ENCODE data around the gene CEP104. TPM values are rescaled to one million over a fixed set of nuclear protein-coding genes. Genes with fewer than 3 reads are reported as not detected.

The CEP104 gene
- total and polyA plus RNA-seq, 4 donors, result 7.5 to 23.2 (median 12.0) TPM

DNA sequence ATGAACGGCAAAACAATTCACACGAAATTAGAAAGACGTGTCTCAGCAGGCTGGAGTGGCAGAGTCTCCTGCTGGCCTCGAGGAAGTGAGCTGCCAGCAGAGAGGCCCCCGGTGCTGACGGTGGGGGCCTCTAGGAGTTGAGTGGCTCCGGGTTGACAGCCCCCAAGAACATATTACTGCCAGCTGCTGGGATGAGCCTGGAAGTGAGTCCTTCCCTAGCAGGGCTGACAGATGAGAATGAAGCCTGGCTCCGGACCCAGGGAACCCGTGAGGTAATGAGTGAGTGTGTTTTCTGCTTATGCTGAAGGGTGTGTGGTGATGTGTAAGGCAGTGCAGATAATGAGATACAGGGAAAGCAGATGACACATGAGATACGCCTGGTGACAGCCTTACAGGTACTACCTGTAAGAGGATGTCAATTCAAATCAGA, 37.2 kb downstream of the CEP104 start:
- no peaks in the 10 kb centered on the region for H3K4me1 ChIP-seq (ENCODE audit: control insufficient read depth in 4 of 4, insufficient read depth in 4 of 4, low read length in 3 of 4)
- no peaks in the 10 kb centered on the region for H3K27me3 ChIP-seq (ENCODE audit: control insufficient read depth in 4 of 4, insufficient read depth in 4 of 4, low read length in 3 of 4)
- WGBS, result 86% methylated on average over 10 of the region's 10 CpGs
- H3K9ac ChIP-seq (ENCODE audit: low read depth in 1 of 2, low read length in 2 of 2), result no peak overlapping the region
- no peak for DNase-seq (ENCODE audit: low spot score)
- no peaks in the 10 kb centered on the region for H3K9me3 ChIP-seq (ENCODE audit: control insufficient read depth in 4 of 4, low read length in 3 of 4)
- peaks cover 1 to 65% (median 22%) of the 10 kb centered on the region in 4 donors for H3K36me3 ChIP-seq (ENCODE audit: control insufficient read depth in 4 of 4, insufficient read depth in 3 of 4, low read depth in 1 of 4, low read length in 3 of 4)
- no peak overlapping the region for H3K4me3 ChIP-seq (ENCODE audit: low read depth in 1 of 3, low read length in 3 of 3)
- no peak overlapping the region for H3K27ac ChIP-seq (ENCODE audit: low read depth in 1 of 2, low read length in 2 of 2)
- TF ChIP-seq, protein P1, sequence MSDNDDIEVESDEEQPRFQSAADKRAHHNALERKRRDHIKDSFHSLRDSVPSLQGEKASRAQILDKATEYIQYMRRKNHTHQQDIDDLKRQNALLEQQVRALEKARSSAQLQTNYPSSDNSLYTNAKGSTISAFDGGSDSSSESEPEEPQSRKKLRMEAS (IDR thresholded peaks at IDR 0.05), result no peak
- TF ChIP-seq JUND (IDR thresholded peaks at IDR 0.05) (no peak), HNF4G (IDR thresholded peaks at IDR 0.05) (no peak), TAF1 (conservative IDR thresholded peaks at IDR 0.05) (no peak), SP1 (IDR thresholded peaks at IDR 0.05) (no peak)
- TF ChIP-seq, protein P2, sequence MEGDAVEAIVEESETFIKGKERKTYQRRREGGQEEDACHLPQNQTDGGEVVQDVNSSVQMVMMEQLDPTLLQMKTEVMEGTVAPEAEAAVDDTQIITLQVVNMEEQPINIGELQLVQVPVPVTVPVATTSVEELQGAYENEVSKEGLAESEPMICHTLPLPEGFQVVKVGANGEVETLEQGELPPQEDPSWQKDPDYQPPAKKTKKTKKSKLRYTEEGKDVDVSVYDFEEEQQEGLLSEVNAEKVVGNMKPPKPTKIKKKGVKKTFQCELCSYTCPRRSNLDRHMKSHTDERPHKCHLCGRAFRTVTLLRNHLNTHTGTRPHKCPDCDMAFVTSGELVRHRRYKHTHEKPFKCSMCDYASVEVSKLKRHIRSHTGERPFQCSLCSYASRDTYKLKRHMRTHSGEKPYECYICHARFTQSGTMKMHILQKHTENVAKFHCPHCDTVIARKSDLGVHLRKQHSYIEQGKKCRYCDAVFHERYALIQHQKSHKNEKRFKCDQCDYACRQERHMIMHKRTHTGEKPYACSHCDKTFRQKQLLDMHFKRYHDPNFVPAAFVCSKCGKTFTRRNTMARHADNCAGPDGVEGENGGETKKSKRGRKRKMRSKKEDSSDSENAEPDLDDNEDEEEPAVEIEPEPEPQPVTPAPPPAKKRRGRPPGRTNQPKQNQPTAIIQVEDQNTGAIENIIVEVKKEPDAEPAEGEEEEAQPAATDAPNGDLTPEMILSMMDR (IDR thresholded peaks at IDR 0.05; ENCODE audit: low read depth, low read length, missing input control), result no peak
- TF ChIP-seq, protein P3, sequence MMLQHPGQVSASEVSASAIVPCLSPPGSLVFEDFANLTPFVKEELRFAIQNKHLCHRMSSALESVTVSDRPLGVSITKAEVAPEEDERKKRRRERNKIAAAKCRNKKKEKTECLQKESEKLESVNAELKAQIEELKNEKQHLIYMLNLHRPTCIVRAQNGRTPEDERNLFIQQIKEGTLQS (IDR thresholded peaks at IDR 0.05), result no peak
- TF ChIP-seq, protein P4, sequence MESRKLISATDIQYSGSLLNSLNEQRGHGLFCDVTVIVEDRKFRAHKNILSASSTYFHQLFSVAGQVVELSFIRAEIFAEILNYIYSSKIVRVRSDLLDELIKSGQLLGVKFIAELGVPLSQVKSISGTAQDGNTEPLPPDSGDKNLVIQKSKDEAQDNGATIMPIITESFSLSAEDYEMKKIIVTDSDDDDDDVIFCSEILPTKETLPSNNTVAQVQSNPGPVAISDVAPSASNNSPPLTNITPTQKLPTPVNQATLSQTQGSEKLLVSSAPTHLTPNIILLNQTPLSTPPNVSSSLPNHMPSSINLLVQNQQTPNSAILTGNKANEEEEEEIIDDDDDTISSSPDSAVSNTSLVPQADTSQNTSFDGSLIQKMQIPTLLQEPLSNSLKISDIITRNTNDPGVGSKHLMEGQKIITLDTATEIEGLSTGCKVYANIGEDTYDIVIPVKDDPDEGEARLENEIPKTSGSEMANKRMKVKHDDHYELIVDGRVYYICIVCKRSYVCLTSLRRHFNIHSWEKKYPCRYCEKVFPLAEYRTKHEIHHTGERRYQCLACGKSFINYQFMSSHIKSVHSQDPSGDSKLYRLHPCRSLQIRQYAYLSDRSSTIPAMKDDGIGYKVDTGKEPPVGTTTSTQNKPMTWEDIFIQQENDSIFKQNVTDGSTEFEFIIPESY (IDR thresholded peaks at IDR 0.05), result no peak

DNA sequence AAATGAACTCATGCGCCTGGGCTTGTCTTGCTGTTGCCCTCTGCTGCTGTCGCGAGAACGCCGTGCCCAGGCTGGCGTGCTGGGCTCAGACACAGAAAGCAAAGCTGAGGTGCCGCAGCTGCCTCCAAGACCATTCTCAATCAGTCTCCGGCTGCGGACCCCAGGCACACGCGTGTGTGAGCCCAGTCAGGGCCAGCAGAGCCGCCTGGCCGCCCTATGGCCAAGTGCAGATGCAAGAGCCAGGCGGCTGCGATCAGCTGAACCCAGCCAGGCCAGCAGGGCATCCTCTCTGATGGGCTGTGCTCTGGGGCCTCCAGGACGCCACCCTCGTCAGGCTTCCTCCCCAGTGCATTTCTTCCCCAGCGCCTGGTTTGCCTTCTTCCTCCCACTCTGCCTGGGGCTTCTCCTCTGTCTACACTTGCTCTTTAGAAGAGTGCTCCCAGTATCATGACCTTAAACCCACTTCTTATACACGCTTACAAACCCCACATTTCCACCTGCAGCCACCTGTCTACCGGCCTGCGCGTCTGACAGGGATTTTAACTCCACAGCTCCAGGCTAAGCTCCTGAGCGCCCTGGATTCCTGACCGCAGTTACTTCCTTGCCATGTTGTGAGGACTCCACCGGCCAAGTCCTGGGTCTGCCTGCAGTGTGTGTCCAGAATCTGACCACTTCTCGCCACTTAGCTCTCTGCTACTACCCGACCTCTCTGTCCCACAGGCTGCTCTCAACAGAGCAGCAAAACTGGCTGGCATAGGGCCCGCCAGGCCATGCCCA, 39.0 kb downstream of the CEP104 start:
- TF ChIP-seq, protein P2 (IDR thresholded peaks at IDR 0.05; ENCODE audit: low read depth, low read length, missing input control), result no peak
- TF ChIP-seq HNF4A (conservative IDR thresholded peaks at IDR 0.05) (no peak), HNF4G (IDR thresholded peaks at IDR 0.05) (no peak), SP1 (IDR thresholded peaks at IDR 0.05) (no peak), TAF1 (conservative IDR thresholded peaks at IDR 0.05) (no peak), NR2F2 (IDR thresholded peaks at IDR 0.05) (no peak), YY1 (IDR thresholded peaks at IDR 0.05) (no peak), JUND (IDR thresholded peaks at IDR 0.05) (no peak), GABPA (IDR thresholded peaks at IDR 0.05 in 1 of 2, conservative IDR thresholded peaks at IDR 0.05 in 1 of 2) (no peak), RXRA (IDR thresholded peaks at IDR 0.05) (no peak), FOXA1 (IDR thresholded peaks at IDR 0.05) (no peak), RAD21 (IDR thresholded peaks at IDR 0.05) (no peak)
- TF ChIP-seq, protein P4 (IDR thresholded peaks at IDR 0.05), result no peak
- TF ChIP-seq, protein P1 (IDR thresholded peaks at IDR 0.05), result no peak
- TF ChIP-seq, protein P3 (IDR thresholded peaks at IDR 0.05), result no peak
- TF ChIP-seq, protein P5, sequence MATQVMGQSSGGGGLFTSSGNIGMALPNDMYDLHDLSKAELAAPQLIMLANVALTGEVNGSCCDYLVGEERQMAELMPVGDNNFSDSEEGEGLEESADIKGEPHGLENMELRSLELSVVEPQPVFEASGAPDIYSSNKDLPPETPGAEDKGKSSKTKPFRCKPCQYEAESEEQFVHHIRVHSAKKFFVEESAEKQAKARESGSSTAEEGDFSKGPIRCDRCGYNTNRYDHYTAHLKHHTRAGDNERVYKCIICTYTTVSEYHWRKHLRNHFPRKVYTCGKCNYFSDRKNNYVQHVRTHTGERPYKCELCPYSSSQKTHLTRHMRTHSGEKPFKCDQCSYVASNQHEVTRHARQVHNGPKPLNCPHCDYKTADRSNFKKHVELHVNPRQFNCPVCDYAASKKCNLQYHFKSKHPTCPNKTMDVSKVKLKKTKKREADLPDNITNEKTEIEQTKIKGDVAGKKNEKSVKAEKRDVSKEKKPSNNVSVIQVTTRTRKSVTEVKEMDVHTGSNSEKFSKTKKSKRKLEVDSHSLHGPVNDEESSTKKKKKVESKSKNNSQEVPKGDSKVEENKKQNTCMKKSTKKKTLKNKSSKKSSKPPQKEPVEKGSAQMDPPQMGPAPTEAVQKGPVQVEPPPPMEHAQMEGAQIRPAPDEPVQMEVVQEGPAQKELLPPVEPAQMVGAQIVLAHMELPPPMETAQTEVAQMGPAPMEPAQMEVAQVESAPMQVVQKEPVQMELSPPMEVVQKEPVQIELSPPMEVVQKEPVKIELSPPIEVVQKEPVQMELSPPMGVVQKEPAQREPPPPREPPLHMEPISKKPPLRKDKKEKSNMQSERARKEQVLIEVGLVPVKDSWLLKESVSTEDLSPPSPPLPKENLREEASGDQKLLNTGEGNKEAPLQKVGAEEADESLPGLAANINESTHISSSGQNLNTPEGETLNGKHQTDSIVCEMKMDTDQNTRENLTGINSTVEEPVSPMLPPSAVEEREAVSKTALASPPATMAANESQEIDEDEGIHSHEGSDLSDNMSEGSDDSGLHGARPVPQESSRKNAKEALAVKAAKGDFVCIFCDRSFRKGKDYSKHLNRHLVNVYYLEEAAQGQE (IDR thresholded peaks at IDR 0.05), result no peak
- 95% methylated on average over 28 of the region's 28 CpGs for WGBS
- DNase-seq (ENCODE audit: low spot score), result no peak
- H3K9ac ChIP-seq (ENCODE audit: low read depth in 1 of 2, low read length in 2 of 2), result no peak overlapping the region
- no peak overlapping the region for H3K4me3 ChIP-seq (ENCODE audit: low read depth in 1 of 3, low read length in 3 of 3)
- no peaks in the 10 kb centered on the region for H3K4me1 ChIP-seq (ENCODE audit: control insufficient read depth in 4 of 4, insufficient read depth in 4 of 4, low read length in 3 of 4)
- no peaks in the 10 kb centered on the region for H3K9me3 ChIP-seq (ENCODE audit: control insufficient read depth in 4 of 4, low read length in 3 of 4)
- no peak overlapping the region for H3K27ac ChIP-seq (ENCODE audit: low read depth in 1 of 2, low read length in 2 of 2)
- H3K36me3 ChIP-seq (ENCODE audit: control insufficient read depth in 4 of 4, insufficient read depth in 3 of 4, low read depth in 1 of 4, low read length in 3 of 4), result peaks cover 3 to 62% (median 25%) of the 10 kb centered on the region in 4 donors
- H3K27me3 ChIP-seq (ENCODE audit: control insufficient read depth in 4 of 4, insufficient read depth in 4 of 4, low read length in 3 of 4), result no peaks in the 10 kb centered on the region

Measured in liver (tissue), 9 donors.